Esophagus muscularis mucosa (tissue), 4 donors: ENCODE data around the gene MXRA7. TPM values are rescaled to one million over a fixed set of nuclear protein-coding genes. Genes with fewer than 3 reads are reported as not detected.
"Not testable (repeated sequence)": the region's sequence is repeated elsewhere in the genome, so short reads cannot be mapped to it uniquely, and the experiment has no call there.

Experiments
- DNase-seq: peaks from one replicate; pipeline ENCODE4 v3.0.0-alpha.2; 2017; ENCODE audit errors: extremely low spot score
- H3K27ac ChIP-seq, 4 donors: fragments of 200-600 bp; sonication (generic); replicated peaks in 1 of 4; 1 replicate in 3 of 4; 2 replicates in 1 of 4; pipeline ENCODE4 v1.5.1; 2016 to 2019; ENCODE audit warnings: mild to moderate bottlenecking in 1 of 4
- H3K27me3 ChIP-seq, 4 donors: fragments of 200-600 bp; sonication (generic); one replicate each; pipeline versions ENCODE4 v1.5.1 to v1.6.0; 2016 to 2019
- H3K36me3 ChIP-seq, 4 donors: fragments of 200-600 bp; sonication (generic); one replicate each; pipeline ENCODE4 v1.5.1; 2016 to 2019
- H3K4me1 ChIP-seq, 4 donors: fragments of 200-600 bp; sonication (generic); one replicate each; pipeline ENCODE4 v1.5.1; 2016 to 2019
- H3K4me3 ChIP-seq, 4 donors: fragments of 200-600 bp; sonication (generic); 1 replicate in 2 of 4; 2 replicates in 2 of 4; pipeline ENCODE4 v1.5.1; 2016 to 2019; ENCODE audit warnings: mild to moderate bottlenecking in 4 of 4, moderate library complexity in 1 of 4
- H3K9me3 ChIP-seq, 4 donors: fragments of 200-600 bp; sonication (generic); 1 replicate in 3 of 4; 2 replicates in 1 of 4; pipeline ENCODE4 v1.5.1; 2016 to 2019
- EP300 ChIP-seq: sonication (generic); formaldehyde crosslinking; IDR thresholded peaks from one replicate; pipeline ENCODE4 v1.6.1; 2017; ENCODE audit warnings: antibody characterized with exemption
- POLR2A ChIP-seq: fragments of 450-650 bp; IDR thresholded peaks from one replicate; pipeline ENCODE4 v1.6.1; 2017; ENCODE audit warnings: antibody characterized with exemption, moderate library complexity, mild to moderate bottlenecking, low read depth
- POLR2AphosphoS5 ChIP-seq, 2 donors: sonication (generic); formaldehyde crosslinking; IDR thresholded peaks; one replicate each; pipeline ENCODE4 v1.6.1; 2017; ENCODE audit warnings: antibody characterized with exemption in 2 of 2
- WGBS: methylation state at CpG from one replicate; pipeline ENCODE4 v1.1.5; 2018; 5-methylcytosine and 5-hydroxymethylcytosine counted together
- intact Hi-C: fragments of 100-400 bp; cut with DNase I; formaldehyde crosslinking; loops from one replicate; pipeline ENCODE4 v1.15.1; 2023
- total RNA-seq, 4 donors: library from RNA; depleted of rRNA; stranded (reverse); fragments of >200 nt; gene quantifications; one replicate each; pipeline versions ENCODE4 v1.1.0 to v1.2.1, GENCODE V29; 2016
- TF ChIP-seq, protein P1 (sequence below), 3 experiments: fragments of 200-600 bp in 2 of 3; fragments of 450-650 bp in 1 of 3; sonication (generic) in 2 of 3; IDR thresholded peaks; one replicate each; pipeline ENCODE4 v1.5.1; 2017 to 2019; ENCODE audit warnings: antibody characterized with exemption in 3 of 3, mild to moderate bottlenecking in 2 of 3, moderate library complexity in 1 of 3

Gene MXRA7
- total RNA-seq, 4 donors from 2014 or later, result 405 to 422 (median 411) TPM

DNA sequence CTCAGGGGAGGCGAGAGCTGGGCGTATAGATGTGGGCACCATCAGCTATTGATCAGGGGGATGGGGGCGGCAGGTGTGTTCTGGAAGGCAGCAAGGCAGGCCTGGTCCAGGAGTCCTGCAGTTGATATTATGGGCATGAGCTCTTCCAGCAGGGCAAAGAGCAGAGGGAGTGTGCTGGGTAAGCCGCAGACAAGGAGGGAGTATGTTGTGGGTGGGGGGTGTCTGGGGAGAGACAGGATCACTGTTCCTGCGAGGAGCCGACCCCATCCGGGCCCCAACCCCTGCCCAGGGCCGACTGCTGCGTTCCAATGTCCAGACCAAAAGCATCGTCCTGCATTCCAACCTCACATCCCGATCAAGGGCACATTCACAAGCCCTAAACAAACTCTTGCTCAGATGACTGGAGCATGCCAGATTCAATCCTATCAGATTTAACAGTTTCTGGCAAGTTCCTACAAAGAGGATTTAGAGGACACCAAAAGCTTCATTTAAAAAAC is 9.2 kb downstream of the MXRA7 start:
- Histone ChIP-seq H3K27me3 (no peaks in the 10 kb centered on the region), H3K36me3 (peaks cover 0 to 4% (median 0%) of the 10 kb centered on the region in 4 donors), H3K4me3 (peak overlapping the region; percentile 33 to 54 (median 42)), H3K4me1 (peaks cover 84 to 99% (median 96%) of the 10 kb centered on the region in 4 donors), H3K27ac (peak overlapping the region; percentile 89 to 96 (median 93)), H3K9me3 (no peaks in the 10 kb centered on the region)
- intact Hi-C loops, result no loop called here
- no peak for DNase-seq
- WGBS, result 32% methylated on average over 9 of the region's 11 CpGs
- TF ChIP-seq POLR2A (no peak), POLR2AphosphoS5 (IDR thresholded peaks at IDR 0.05) (no peak), EP300 (no peak)
- TF ChIP-seq, protein P1, sequence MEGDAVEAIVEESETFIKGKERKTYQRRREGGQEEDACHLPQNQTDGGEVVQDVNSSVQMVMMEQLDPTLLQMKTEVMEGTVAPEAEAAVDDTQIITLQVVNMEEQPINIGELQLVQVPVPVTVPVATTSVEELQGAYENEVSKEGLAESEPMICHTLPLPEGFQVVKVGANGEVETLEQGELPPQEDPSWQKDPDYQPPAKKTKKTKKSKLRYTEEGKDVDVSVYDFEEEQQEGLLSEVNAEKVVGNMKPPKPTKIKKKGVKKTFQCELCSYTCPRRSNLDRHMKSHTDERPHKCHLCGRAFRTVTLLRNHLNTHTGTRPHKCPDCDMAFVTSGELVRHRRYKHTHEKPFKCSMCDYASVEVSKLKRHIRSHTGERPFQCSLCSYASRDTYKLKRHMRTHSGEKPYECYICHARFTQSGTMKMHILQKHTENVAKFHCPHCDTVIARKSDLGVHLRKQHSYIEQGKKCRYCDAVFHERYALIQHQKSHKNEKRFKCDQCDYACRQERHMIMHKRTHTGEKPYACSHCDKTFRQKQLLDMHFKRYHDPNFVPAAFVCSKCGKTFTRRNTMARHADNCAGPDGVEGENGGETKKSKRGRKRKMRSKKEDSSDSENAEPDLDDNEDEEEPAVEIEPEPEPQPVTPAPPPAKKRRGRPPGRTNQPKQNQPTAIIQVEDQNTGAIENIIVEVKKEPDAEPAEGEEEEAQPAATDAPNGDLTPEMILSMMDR (IDR thresholded peaks at IDR 0.05), result no peak

DNA sequence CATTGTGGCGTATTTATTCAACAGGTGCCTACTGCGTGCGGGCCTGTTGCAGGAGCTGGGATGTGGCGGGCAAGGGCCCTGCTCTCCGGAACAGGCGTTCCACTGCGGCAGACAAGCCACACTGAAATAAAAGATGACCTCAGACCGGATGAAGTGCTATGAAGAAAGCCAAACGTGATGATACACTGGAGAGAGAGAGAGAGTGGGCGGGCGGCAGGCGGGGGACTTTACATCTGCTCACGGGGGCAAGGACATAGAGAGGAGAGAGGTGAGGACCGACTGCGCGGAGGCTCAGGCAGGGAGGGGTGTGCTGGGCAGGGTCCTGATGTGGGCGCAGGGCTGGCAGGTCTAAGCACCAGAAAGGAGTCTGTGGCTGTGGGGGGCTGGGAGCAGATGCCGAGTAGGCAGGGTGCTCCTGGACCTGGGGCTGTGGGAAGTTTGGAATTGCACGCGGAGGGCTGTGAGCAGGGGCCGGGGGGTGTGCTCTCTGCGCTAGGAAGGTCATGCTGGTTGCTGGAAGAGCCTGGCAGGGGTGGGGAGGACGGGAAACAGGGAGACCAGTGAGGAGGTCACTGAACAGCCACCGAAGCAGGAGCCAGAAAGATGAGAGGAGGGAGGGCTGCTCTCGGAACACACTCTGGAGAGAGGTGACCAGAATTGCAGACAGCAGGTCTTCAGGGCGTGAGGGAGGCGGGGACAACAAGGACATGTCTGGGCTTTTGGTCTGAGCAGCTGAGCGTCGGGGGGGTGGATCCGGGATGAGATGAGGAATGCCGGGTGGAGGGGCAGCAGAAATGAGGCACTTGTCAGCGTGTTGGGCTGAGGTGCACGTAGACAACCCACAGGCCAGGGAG is 9.9 kb downstream of the MXRA7 start:
- Histone ChIP-seq H3K27me3 (no peaks in the 10 kb centered on the region), H3K9me3 (no peaks in the 10 kb centered on the region), H3K36me3 (peaks cover 0 to 4% (median 0%) of the 10 kb centered on the region in 4 donors), H3K27ac (peak overlapping the region; percentile 89 to 96 (median 93)), H3K4me1 (peaks cover 88 to 99% (median 97%) of the 10 kb centered on the region in 4 donors), H3K4me3 (peak overlapping the region; percentile 33 to 54 (median 42))
- WGBS, result 19% methylated on average over 33 of the region's 33 CpGs
- intact Hi-C loops, result no loop called here
- TF ChIP-seq POLR2A (no peak), EP300 (no peak), POLR2AphosphoS5 (IDR thresholded peaks at IDR 0.05) (peak; percentile 72 to 86)
- TF ChIP-seq, protein P1 (IDR thresholded peaks at IDR 0.05), result no peak
- peak; percentile 94 for DNase-seq

DNA sequence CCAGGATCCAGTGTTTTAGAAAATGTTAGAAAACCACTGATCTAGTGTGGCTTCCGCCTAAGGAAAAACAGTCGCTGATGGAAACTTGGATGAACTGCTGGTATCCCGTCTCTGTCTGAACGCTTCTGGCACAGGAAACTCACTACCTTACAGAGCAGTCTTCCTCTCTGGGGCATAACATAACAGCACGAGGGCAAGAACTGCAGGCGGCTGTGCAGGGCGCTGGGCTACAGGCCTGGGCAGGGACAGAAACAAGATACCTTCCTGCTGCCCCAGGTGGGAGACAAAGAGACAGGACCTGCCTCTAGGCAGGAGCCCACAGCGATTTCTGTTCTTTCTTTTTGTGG is 10.5 kb downstream of the MXRA7 start:
- H3K4me3 ChIP-seq, result peak overlapping the region; percentile 33 to 54 (median 42)

DNA sequence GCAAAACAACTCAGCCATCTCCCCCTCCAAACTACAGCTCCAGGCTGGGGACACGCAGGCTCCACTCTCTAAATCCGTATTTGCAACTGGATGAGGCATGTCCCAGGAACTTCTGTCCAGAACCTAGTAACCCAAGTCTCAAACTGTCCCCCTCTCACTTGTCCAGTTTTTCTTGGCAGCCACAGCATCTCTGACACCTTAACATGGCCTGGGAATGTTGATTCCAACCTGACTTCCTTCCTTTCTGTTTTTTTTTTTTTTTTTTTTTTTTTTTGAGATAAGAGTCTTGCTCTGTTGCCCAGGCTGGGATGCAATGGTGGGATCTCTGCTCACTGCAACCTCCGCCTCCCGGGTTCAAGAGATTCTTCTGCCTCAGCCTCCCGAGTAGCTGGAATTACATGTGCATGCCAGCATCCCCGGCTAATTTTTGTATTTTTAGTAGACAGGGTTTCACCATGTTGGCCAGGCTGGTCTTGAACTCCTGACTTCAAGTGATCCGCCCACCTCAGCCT is 12.2 kb downstream of the MXRA7 start:
- 63% methylated on average over 7 of the region's 7 CpGs for WGBS
- intact Hi-C loops, H3K9me3 ChIP-seq, DNase-seq, H3K36me3 ChIP-seq, H3K27me3 ChIP-seq, H3K4me3 ChIP-seq: not testable (repeated sequence)
- Histone ChIP-seq H3K27ac (peak overlapping the region; percentile 89 to 96 (median 93)), H3K4me1 (peaks cover 97 to 100% (median 100%) of the 10 kb centered on the region in 4 donors)

More for the DNA sequence above, 10.5 kb downstream of the MXRA7 start:
- no peak for DNase-seq
- Histone ChIP-seq H3K4me1 (peaks cover 88 to 99% (median 97%) of the 10 kb centered on the region in 4 donors), H3K27ac (peak overlapping the region; percentile 89 to 96 (median 93)), H3K9me3 (no peaks in the 10 kb centered on the region), H3K27me3 (no peaks in the 10 kb centered on the region), H3K36me3 (peaks cover 0 to 4% (median 0%) of the 10 kb centered on the region in 4 donors)
- intact Hi-C loops, result no loop called here
- 23% methylated on average over 8 of the region's 8 CpGs for WGBS
- TF ChIP-seq, protein P1 (IDR thresholded peaks at IDR 0.05), result no peak
- no peak for TF ChIP-seq EP300
- TF ChIP-seq POLR2A, result no peak
- no peak for TF ChIP-seq POLR2AphosphoS5 (IDR thresholded peaks at IDR 0.05)
